ENCODE data around the gene PTPN2. TPM values are rescaled to one million over a fixed set of nuclear protein-coding genes. Genes with fewer than 3 reads are reported as not detected.

The PTPN2 gene
- polyA plus RNA-seq, 1 donor from 2014 or later = 45.7 TPM

GRCh38 chr18:12823892-12824291 is 60.1 kb downstream of the PTPN2 start:
- Histone ChIP-seq H3K9me3 (ENCODE audit: low read length) (no peaks in the 10 kb centered on the region), H3K9ac (ENCODE audit: low read length) (no peak overlapping the region), H3K27ac (ENCODE audit: low read length) (no peak overlapping the region), H3K4me2 (ENCODE audit: low read length) (no peak overlapping the region), H3F3A (ENCODE audit: insufficient read depth, low read length, poor library complexity, severe bottlenecking) (no peaks in the 10 kb centered on the region), H3K9me2 (ENCODE audit: insufficient read depth, low read length) (no peaks in the 10 kb centered on the region), H3K4me3 (ENCODE audit: low read length) (no peak overlapping the region), H4K20me1 (ENCODE audit: insufficient read depth) (no peaks in the 10 kb centered on the region), H3K27me3 (ENCODE audit: insufficient read depth, low read depth, low read length) (no peaks in the 10 kb centered on the region), H2AFZ (ENCODE audit: low read depth, low read length) (no peak overlapping the region), H3K36me3 (ENCODE audit: insufficient read depth, low read length) (no peaks in the 10 kb centered on the region), H3K79me2 (replicated peaks; ENCODE audit: insufficient read depth, low read length) (no peaks in the 10 kb centered on the region)
- TF ChIP-seq EP300 (conservative IDR thresholded peaks at IDR 0.05; ENCODE audit: poor library complexity, severe bottlenecking) (no peak), MXI1 (conservative IDR thresholded peaks at IDR 0.05; ENCODE audit: poor library complexity, severe bottlenecking) (no peak), CTCF (IDR thresholded peaks at IDR 0.05; ENCODE audit: poor library complexity, severe bottlenecking) (no peak), EZH2 (IDR thresholded peaks at IDR 0.05; ENCODE audit: borderline replicate concordance, insufficient read depth, low read length, poor library complexity, severe bottlenecking) (no peak), TAF1 (IDR thresholded peaks at IDR 0.05; ENCODE audit: low read depth) (no peak), RAD21 (conservative IDR thresholded peaks at IDR 0.05) (no peak), SMC3 (conservative IDR thresholded peaks at IDR 0.05; ENCODE audit: poor library complexity) (no peak), POLR2AphosphoS5 (IDR thresholded peaks at IDR 0.05) (no peak)
- TF ChIP-seq, protein P1, sequence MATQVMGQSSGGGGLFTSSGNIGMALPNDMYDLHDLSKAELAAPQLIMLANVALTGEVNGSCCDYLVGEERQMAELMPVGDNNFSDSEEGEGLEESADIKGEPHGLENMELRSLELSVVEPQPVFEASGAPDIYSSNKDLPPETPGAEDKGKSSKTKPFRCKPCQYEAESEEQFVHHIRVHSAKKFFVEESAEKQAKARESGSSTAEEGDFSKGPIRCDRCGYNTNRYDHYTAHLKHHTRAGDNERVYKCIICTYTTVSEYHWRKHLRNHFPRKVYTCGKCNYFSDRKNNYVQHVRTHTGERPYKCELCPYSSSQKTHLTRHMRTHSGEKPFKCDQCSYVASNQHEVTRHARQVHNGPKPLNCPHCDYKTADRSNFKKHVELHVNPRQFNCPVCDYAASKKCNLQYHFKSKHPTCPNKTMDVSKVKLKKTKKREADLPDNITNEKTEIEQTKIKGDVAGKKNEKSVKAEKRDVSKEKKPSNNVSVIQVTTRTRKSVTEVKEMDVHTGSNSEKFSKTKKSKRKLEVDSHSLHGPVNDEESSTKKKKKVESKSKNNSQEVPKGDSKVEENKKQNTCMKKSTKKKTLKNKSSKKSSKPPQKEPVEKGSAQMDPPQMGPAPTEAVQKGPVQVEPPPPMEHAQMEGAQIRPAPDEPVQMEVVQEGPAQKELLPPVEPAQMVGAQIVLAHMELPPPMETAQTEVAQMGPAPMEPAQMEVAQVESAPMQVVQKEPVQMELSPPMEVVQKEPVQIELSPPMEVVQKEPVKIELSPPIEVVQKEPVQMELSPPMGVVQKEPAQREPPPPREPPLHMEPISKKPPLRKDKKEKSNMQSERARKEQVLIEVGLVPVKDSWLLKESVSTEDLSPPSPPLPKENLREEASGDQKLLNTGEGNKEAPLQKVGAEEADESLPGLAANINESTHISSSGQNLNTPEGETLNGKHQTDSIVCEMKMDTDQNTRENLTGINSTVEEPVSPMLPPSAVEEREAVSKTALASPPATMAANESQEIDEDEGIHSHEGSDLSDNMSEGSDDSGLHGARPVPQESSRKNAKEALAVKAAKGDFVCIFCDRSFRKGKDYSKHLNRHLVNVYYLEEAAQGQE (IDR thresholded peaks at IDR 0.05; ENCODE audit: borderline replicate concordance) = no peak

DNA sequence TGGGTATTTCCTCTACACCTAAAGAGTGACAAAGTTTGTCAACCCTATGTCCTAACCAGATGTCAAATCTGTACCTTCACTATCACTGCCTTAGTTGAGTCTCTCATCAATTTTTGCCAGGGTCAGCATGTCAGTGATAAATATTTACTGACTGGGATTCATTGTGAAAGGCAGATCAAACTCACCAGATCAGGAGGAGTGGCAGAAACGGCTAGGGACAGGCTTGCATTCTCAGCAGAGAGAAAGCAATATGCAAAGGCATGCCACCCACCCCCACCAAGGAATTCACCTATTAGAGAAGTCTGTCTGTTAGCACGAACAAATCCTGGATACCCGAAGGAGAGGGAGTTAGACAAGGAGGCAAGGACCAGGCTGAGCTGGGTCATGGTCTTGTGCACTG is 62.6 kb downstream of the PTPN2 start:
- H3K4me2 ChIP-seq (ENCODE audit: low read length) = no peak overlapping the region
- H3K9me2 ChIP-seq (ENCODE audit: insufficient read depth, low read length) = no peaks in the 10 kb centered on the region
- H3K79me2 ChIP-seq (replicated peaks; ENCODE audit: insufficient read depth, low read length) = no peaks in the 10 kb centered on the region
- no peaks in the 10 kb centered on the region for H3K9me3 ChIP-seq (ENCODE audit: low read length)
- H2AFZ ChIP-seq (ENCODE audit: low read depth, low read length) = no peak overlapping the region
- H3K27me3 ChIP-seq (ENCODE audit: insufficient read depth, low read depth, low read length) = no peaks in the 10 kb centered on the region
- no peaks in the 10 kb centered on the region for H3K36me3 ChIP-seq (ENCODE audit: insufficient read depth, low read length)
- no peaks in the 10 kb centered on the region for H4K20me1 ChIP-seq (ENCODE audit: insufficient read depth)
- TF ChIP-seq EP300 (conservative IDR thresholded peaks at IDR 0.05; ENCODE audit: poor library complexity, severe bottlenecking) = no peak
- TF ChIP-seq, protein P1 (IDR thresholded peaks at IDR 0.05; ENCODE audit: borderline replicate concordance) = no peak
- TF ChIP-seq EZH2 (IDR thresholded peaks at IDR 0.05; ENCODE audit: borderline replicate concordance, insufficient read depth, low read length, poor library complexity, severe bottlenecking) = no peak
- no peak for TF ChIP-seq RAD21 (conservative IDR thresholded peaks at IDR 0.05)
- no peak for TF ChIP-seq POLR2AphosphoS5 (IDR thresholded peaks at IDR 0.05)
- no peak for TF ChIP-seq CTCF (IDR thresholded peaks at IDR 0.05; ENCODE audit: poor library complexity, severe bottlenecking)
- TF ChIP-seq MXI1 (conservative IDR thresholded peaks at IDR 0.05; ENCODE audit: poor library complexity, severe bottlenecking) = no peak
- no peak for TF ChIP-seq SMC3 (conservative IDR thresholded peaks at IDR 0.05; ENCODE audit: poor library complexity)
- TF ChIP-seq TAF1 (IDR thresholded peaks at IDR 0.05; ENCODE audit: low read depth) = no peak
- H3K4me3 ChIP-seq (ENCODE audit: low read length) = no peak overlapping the region
- no peaks in the 10 kb centered on the region for H3F3A ChIP-seq (ENCODE audit: insufficient read depth, low read length, poor library complexity, severe bottlenecking)
- no peak overlapping the region for H3K9ac ChIP-seq (ENCODE audit: low read length)
- no peak overlapping the region for H3K27ac ChIP-seq (ENCODE audit: low read length)

All from neural cell (in vitro differentiated cells).